ENCODE results near the gene LPP.

The LPP gene

DNA sequence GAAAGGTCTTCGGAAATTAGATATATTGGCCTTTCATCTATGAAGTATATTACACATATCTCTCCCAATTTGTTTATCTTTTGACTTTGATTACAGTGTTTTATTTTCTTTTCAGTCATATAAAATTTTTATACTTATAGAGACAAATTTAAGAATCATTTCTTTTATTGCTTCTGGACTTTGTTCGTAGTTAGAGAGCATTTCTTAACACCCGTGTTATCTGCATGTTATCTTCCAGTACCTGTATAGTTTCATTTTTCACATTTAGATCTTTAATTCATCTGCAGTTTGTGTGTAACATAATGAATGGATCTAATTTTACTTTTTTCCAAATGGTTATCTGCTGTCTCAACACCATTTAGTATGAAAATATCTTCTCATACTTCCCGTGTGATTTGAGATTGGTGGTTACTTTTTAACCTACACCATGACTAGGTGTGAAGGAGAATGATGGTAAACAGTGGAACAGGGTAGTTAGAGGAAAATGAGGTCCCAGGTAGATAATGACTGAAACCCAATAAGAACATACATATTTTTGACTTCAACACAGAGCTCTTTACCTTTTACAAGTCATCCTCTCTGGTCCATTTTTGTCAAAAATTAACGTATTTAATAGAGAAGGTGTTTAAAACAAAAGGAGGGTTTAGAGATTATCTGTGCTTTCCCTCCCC is 99.3 kb downstream of the LPP start:
- no peak for DNase-seq (ENCODE audit: low read depth)

DNA sequence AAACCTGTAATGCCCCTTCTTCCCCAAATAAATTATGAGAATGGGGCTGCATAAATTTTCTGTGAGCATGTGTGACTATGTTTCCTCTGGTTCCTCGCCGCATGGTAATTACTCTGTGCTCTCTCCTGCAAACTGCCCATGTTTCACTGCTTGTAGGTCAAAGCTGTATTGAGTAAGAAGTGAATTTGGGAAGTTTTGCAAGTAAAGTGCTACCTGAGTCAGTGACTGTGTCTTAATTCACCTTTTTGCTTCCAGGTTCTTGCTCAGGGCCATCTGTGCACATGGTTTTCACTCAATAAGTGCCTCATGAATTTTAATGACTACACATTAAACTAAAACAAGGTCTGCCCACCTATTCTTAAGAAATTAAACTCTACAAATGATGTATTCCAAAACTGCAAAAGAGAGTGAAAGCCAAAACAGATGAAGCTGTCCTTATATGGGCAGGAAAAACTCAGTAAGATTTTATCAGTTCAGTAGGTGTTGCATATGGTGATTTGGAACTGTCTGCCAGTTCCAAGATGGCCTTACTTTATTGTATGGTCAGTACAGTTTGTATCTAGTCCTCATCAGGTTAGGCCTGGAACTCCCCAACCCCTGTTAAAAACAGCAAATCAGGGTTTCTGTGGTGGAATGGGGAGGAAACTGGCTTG is 100.0 kb downstream of the LPP start:
- peak; percentile 25 for DNase-seq (ENCODE audit: low read depth)

DNA sequence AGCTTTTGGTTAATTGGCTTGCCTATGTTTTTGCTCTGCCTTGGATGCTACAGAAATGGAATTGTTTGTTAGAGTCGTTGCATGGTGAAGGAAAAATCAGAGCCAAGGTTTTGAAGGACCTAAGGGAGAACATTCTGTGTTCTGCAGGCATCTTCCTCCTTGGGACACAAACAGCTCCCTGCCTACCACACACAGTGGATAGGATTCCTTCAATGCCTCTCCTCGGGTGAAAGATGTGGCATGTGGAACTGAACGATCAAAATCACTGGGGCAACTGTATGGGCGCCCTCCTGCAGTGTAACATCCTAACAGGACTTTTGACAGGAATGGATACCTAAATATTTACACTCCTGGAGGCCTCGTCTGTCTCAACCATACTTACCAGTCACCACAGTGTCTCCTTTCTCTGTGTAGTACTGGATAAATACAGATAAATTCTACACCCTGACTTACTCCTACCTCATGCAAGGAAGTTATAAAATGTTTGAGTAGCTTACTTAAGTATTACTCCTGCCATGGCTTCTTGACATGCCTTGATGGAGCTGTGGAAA is 100.6 kb downstream of the LPP start:
- no peak for DNase-seq (ENCODE audit: low read depth)

DNA sequence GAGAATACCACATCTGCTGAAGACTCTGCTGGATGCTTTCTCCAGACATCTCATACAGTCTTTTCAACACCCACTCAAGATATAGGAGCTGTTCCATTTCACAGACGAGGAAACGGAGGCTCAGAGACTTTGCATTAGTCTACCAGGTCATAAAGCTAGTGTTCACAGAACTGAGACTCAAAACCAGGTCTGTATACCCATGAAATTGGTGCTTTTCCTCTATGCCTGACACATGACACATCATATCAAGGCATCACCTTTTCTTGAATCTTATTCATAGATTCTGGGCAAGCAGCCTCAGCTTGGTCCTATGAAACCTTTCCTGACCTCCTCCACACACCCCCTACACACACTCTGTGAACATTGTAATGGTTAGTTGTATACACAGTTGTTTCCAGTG is 101.2 kb downstream of the LPP start:
- no peak for DNase-seq (ENCODE audit: low read depth)

GRCh38 chr3:188256758-188257157 is 102.8 kb downstream of the LPP start:
- no peak for DNase-seq (ENCODE audit: low read depth)

DNA sequence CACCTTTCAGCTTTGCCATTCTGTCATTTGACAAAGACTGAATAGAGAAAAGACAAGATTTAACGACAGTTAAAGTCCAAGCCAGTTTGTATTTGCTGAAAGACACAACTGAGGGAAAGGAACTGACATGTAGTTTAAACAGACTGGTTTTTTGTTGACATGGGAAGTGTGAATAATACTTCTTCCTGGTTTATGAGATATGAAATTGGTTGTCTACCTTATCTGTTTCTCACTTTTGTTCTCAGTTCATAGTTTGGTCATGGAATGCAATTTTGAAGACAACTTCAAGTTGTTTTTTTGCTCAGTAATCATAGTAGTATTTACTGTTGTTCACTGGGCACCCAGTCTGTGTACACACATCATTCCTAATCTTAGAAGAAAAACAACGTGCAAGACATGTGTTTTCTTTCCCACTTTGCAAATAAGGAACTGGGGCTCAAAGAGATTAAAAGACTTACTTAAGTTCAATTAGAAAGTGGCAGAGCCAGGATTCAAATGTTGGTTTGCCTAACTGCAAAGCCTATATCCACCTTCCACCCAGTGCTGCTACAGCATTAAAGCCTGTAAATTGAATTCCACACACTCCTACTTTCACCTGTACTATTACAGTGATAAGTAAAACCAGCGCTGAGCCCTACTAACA is 103.5 kb downstream of the LPP start:
- DNase-seq (ENCODE audit: low read depth) = no peak

- DNase-seq (ENCODE audit: low read depth) = no peak
Measured at GRCh38 chr3:188259191-188259590, 105.2 kb downstream of the LPP start.

- DNase-seq (ENCODE audit: low read depth) = no peak
Measured at GRCh38 chr3:188259596-188259995, 105.6 kb downstream of the LPP start.

- DNase-seq (ENCODE audit: low read depth) = no peak
Measured at GRCh38 chr3:188261011-188261410, 107.1 kb downstream of the LPP start.

GRCh38 chr3:188262488-188262887 is 108.5 kb downstream of the LPP start:
- DNase-seq (ENCODE audit: low read depth) = no peak

GRCh38 chr3:188262913-188263683 is 109.1 kb downstream of the LPP start:
- no peak for DNase-seq (ENCODE audit: low read depth)

- no peak for DNase-seq (ENCODE audit: low read depth)
Measured at GRCh38 chr3:188264226-188265207, 110.6 kb downstream of the LPP start.

- no peak for DNase-seq (ENCODE audit: low read depth)
Measured at GRCh38 chr3:188266562-188267274, 112.8 kb downstream of the LPP start.

GRCh38 chr3:188267790-188268335 is 113.9 kb downstream of the LPP start:
- DNase-seq (ENCODE audit: low read depth) = no peak

DNA sequence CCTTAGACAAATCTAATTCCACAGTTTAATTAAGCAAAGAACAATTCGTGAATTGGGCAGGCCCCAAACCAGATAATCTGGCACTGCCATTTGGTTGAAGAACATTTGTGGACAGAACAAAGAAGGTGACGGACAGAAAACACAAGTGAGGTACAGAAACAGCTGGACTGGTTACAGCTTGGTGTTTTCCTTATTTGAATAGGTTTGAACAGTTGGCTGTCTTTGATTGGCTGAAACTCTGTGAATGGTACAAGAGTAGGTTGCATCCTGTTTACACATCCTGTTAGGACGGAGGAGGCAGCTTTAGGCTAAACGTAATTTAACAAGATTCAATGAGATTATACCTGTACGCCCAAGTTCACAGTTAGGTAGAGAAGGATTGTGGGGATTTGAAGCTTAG is 114.4 kb downstream of the LPP start:
- DNase-seq (ENCODE audit: low read depth) = no peak

GRCh38 chr3:188269040-188269439 is 115.1 kb downstream of the LPP start:
- no peak for DNase-seq (ENCODE audit: low read depth)

GRCh38 chr3:188270423-188270972 is 116.5 kb downstream of the LPP start:
- DNase-seq (ENCODE audit: low read depth) = no peak

GRCh38 chr3:188271226-188271914 is 117.4 kb downstream of the LPP start:
- no peak for DNase-seq (ENCODE audit: low read depth)

Data from activated T-cell treated with anti-CD3 and anti-CD28 coated beads for 24 hours (primary cell).